ENCODE measurements around the gene ZBTB40.

ZBTB40 gene

DNA sequence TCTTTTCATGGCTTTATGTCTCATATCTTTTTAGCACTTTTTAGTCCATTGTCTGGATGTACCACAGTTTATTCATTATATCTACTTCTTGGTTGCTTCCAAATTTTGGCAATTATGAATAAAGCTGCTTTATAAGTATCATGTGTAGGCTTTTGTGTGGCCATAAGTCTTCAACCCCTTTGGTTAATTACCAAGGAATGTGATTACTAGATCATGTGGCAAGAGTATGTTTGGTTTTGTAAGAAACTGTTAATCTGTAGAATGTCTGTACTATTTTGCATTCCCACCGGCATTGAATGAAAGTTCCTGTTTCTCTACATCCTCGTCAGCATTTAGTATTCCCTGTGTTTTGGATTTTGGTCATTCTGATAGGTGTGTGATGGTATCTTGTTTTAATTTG is 31.5 kb downstream of the ZBTB40 start:
- DNase-seq (ENCODE audit: low spot score) (no peak), ATAC-seq (ENCODE audit: low read depth) (no peak)
- Histone ChIP-seq H3K4me3 (ENCODE audit: severe bottlenecking) (no peak overlapping the region), H3K36me3 (ENCODE audit: low read depth) (no peaks in the 10 kb centered on the region), H3K27me3 (ENCODE audit: insufficient read depth, poor library complexity, severe bottlenecking) (no peaks in the 10 kb centered on the region), H3K27ac (ENCODE audit: poor library complexity, severe bottlenecking) (no peak overlapping the region), H3K4me1 (ENCODE audit: insufficient read depth, poor library complexity, severe bottlenecking) (no peaks in the 10 kb centered on the region), H3K9me3 (ENCODE audit: severe bottlenecking) (peaks cover 3% of the 10 kb centered on the region)
- TF ChIP-seq CTCF (IDR thresholded peaks at IDR 0.05; ENCODE audit: poor library complexity, severe bottlenecking): no peak

DNA sequence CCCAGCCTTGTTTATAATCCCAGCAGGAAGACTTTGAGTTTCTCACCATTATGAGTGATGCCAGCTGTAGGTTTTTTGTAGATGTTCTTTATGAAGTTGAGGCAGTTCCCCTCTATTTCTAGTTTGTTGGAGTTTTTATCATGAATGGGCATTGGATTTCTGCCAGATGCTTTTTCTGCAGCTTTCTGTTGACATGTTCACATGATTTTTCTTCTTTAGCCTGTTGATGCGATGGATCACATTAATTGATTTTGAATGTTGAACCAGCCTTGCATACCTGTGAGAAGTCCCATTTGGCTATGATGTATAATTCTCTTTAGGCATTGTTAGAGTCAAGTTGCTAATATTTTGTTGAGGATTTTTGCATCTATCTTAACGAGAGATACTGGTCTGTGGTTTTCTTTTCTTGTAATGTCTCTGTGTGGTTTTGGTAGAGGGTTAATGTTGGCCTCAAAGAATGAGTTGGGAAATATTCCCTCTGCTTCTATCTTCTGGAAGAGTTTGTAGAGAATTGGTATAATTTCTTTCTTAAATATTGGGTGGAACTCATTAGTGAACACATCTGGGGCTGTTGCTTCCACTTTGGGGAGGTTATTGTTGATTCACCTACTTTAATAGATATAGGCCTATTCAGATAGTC is 33.2 kb downstream of the ZBTB40 start:
- no peaks in the 10 kb centered on the region; the same call in 1 of the 2 replicates for H3K36me3 ChIP-seq (ENCODE audit: low read depth)
- no peak overlapping the region for H3K4me3 ChIP-seq (ENCODE audit: severe bottlenecking)
- no peaks in the 10 kb centered on the region for H3K4me1 ChIP-seq (ENCODE audit: insufficient read depth, poor library complexity, severe bottlenecking)
- H3K27me3 ChIP-seq (ENCODE audit: insufficient read depth, poor library complexity, severe bottlenecking): no peaks in the 10 kb centered on the region
- TF ChIP-seq CTCF (IDR thresholded peaks at IDR 0.05; ENCODE audit: poor library complexity, severe bottlenecking): no peak
- H3K27ac ChIP-seq (ENCODE audit: poor library complexity, severe bottlenecking): no peak overlapping the region
- DNase-seq (ENCODE audit: low spot score) (no peak), ATAC-seq (ENCODE audit: low read depth) (no peak)
- peaks cover 3% of the 10 kb centered on the region for H3K9me3 ChIP-seq (ENCODE audit: severe bottlenecking)

- ATAC-seq (ENCODE audit: low read depth): no peak
- TF ChIP-seq CTCF (IDR thresholded peaks at IDR 0.05; ENCODE audit: poor library complexity, severe bottlenecking): no peak
- peaks cover 2% of the 10 kb centered on the region; the same call in 1 of the 2 replicates for H3K36me3 ChIP-seq (ENCODE audit: low read depth)
Observed at GRCh38 chr1:22485431-22485830, 33.8 kb downstream of the ZBTB40 start.

DNA sequence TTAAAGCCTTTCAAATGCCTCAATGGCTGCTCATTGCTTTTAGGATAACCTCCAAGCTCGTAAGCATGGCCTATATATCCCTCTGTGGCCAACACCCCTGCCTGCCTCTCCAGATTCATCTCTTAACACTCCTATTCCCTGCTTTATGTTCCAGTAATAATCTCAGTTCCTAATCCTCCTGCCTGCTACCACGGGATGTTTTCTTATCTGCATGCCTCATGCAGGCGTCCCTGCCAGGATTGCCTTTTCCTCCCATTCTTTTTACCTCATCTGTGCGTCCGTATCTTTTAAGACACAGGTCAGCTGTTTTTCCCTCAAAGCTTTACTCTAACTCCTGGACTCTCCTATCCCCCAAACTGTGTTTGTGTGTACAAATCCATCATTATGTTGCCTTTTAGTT is 36.1 kb downstream of the ZBTB40 start:
- no peak for TF ChIP-seq CTCF (IDR thresholded peaks at IDR 0.05; ENCODE audit: poor library complexity, severe bottlenecking)
- H3K9me3 ChIP-seq (ENCODE audit: severe bottlenecking): peaks cover 3% of the 10 kb centered on the region
- H3K36me3 ChIP-seq (ENCODE audit: low read depth): peaks cover 24% of the 10 kb centered on the region
- no peak overlapping the region for H3K27ac ChIP-seq (ENCODE audit: poor library complexity, severe bottlenecking)
- ATAC-seq (ENCODE audit: low read depth) (no peak), DNase-seq (ENCODE audit: low spot score) (no peak)
- no peak overlapping the region for H3K4me3 ChIP-seq (ENCODE audit: severe bottlenecking)
- no peaks in the 10 kb centered on the region for H3K4me1 ChIP-seq (ENCODE audit: insufficient read depth, poor library complexity, severe bottlenecking)
- H3K27me3 ChIP-seq (ENCODE audit: insufficient read depth, poor library complexity, severe bottlenecking): no peaks in the 10 kb centered on the region

More at GRCh38 chr1:22485431-22485830, 33.8 kb downstream of the ZBTB40 start:
- Histone ChIP-seq H3K27ac (ENCODE audit: poor library complexity, severe bottlenecking) (no peak overlapping the region), H3K4me3 (ENCODE audit: severe bottlenecking) (no peak overlapping the region), H3K27me3 (ENCODE audit: insufficient read depth, poor library complexity, severe bottlenecking) (no peaks in the 10 kb centered on the region), H3K4me1 (ENCODE audit: insufficient read depth, poor library complexity, severe bottlenecking) (no peaks in the 10 kb centered on the region), H3K9me3 (ENCODE audit: severe bottlenecking) (peaks cover 3% of the 10 kb centered on the region)
- DNase-seq (ENCODE audit: low spot score): no peak

DNA sequence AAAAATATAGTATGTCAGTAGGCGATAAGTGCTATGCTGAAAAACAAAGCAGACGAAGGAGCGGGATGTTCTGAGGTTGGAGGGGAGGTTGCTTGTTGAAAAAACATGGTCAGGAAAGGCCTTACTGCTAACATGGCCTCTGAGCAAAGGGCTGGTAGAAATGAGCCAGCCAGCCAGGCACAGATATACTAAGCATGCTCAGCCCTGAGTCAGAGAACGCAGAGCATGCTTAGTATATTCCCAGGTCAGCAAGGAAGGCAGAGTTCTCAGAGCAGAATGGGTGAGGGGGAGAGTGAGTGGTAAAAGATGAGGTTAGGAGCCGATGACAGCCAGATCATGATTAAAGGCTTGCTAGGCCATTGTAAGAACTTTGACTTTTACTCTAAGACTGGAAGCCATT is 36.7 kb downstream of the ZBTB40 start:
- H3K4me3 ChIP-seq (ENCODE audit: severe bottlenecking): no peak overlapping the region

More for the DNA sequence above, 36.7 kb downstream of the ZBTB40 start:
- ATAC-seq (ENCODE audit: low read depth): no peak
- TF ChIP-seq CTCF (IDR thresholded peaks at IDR 0.05; ENCODE audit: poor library complexity, severe bottlenecking): no peak
- no peaks in the 10 kb centered on the region for H3K4me1 ChIP-seq (ENCODE audit: insufficient read depth, poor library complexity, severe bottlenecking)
- peaks cover 3% of the 10 kb centered on the region for H3K9me3 ChIP-seq (ENCODE audit: severe bottlenecking)
- DNase-seq (ENCODE audit: low spot score): no peak
- no peak overlapping the region for H3K27ac ChIP-seq (ENCODE audit: poor library complexity, severe bottlenecking)
- H3K36me3 ChIP-seq (ENCODE audit: low read depth): peaks cover 29% of the 10 kb centered on the region
- H3K27me3 ChIP-seq (ENCODE audit: insufficient read depth, poor library complexity, severe bottlenecking): no peaks in the 10 kb centered on the region

All from RWPE2 (cell line).